GM18498 (cell line): ENCODE results near the gene TAS2R50.
"Not testable (repeated sequence)": the region's sequence is repeated elsewhere in the genome, so short reads cannot be mapped to it uniquely, and the experiment has no call there.

ENCODE experiments used
- ATAC-seq: cut with Tn5 transposase; IDR thresholded peaks from one replicate; pipeline ENCODE4 v1.9.1; 2021; ENCODE audit warnings: mild to moderate bottlenecking, moderate library complexity; ENCODE audit not compliant: unreplicated experiment

TAS2R50 gene

DNA sequence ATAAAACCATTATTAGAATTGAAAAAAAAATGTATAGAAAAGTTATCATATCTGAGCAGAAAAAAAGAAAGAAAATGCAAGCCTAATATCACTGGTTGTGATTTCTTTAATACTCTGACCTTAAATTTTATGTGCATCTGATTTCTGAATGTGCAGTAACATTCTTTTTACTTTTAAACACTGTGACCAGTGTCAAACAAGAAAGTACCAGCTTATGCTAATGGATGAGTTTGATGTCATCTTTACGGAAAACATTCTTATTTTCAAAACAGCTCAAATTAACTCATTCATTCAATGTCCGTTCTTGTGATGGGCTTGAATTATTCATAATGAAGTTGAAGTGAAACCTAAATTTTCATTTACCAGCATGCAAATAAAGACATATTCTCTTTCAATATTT, at the start of gene TAS2R50:
TAS2R50 (minus strand) TSS at position 101 of the 400 bp plus-strand sequence; CDS start at position 49, 52 bp downstream.
- ATAC-seq: no peak

GRCh38 chr12:11033959-11034358, 47.2 kb upstream of the TAS2R50 start:
- ATAC-seq: not testable (repeated sequence)

GRCh38 chr12:11031307-11031706, 44.6 kb upstream of the TAS2R50 start, which contains the start of gene TAS2R31:
Gene TAS2R31 (minus strand): TSS chr12:11031407. CDS start chr12:11031335, 72 bp downstream.
- no peak for ATAC-seq

- ATAC-seq: no peak
Observed at GRCh38 chr12:11026118-11026517, 39.4 kb upstream of the TAS2R50 start.

GRCh38 chr12:11023387-11023786, 36.7 kb upstream of the TAS2R50 start:
- ATAC-seq: no peak

GRCh38 chr12:11022520-11022919, 35.8 kb upstream of the TAS2R50 start, which contains the start of gene TAS2R19:
Gene TAS2R19 (minus strand): TSS chr12:11022620. CDS start chr12:11022571, 49 bp downstream.
- ATAC-seq: no peak

- no peak for ATAC-seq
Observed at GRCh38 chr12:11016937-11017336, 30.2 kb upstream of the TAS2R50 start.

GRCh38 chr12:11015775-11016430, 29.2 kb upstream of the TAS2R50 start:
- ATAC-seq: no peak

DNA sequence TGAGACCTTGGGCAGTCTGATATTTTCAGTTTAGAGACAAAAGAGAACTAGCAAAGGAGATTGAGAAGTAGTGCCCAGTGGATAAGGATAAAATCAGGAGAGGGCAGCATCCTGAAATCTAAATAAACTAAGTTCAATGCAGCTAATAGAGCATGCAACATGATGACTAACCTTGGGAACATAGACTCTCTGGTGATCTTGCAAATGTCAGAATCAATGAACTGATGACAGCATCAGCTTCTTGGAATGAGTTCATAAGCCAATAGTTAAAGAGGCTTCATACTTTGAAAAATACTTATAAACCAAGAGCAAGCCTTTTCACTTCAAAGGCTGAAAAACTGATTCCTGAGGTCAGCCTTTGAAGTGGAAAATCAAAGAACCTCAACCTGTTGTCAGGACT, 27.5 kb upstream of the TAS2R50 start:
- ATAC-seq: no peak

- no peak for ATAC-seq
Observed at GRCh38 chr12:11007608-11008007, 20.9 kb upstream of the TAS2R50 start.

DNA sequence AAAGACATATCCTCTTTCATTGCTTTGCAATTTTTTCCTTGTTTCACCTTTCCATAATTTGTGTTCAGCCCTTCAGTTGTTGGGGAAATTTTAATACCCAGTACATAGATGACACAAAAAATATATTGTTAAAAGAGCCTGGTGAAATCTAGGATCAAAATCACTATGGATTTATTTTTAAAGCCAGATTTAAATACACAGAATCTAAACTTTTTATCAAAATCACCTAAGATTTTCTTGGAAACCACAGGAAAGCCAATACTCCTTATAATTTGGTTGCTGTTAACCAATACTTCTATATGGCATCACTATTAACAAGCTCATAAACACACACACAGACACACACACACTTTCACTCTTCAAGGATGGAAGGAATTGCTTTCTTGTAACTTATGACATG, 11.5 kb upstream of the TAS2R50 start, which contains the start of gene TAS2R20:
TAS2R20 (minus strand) TSS at position 101 of the 400 bp plus-strand sequence. CDS start 429 bp downstream, outside the sequence.
- ATAC-seq: no peak

- no peak for ATAC-seq
Observed at GRCh38 chr12:10994307-10994706, 7.6 kb upstream of the TAS2R50 start.

DNA sequence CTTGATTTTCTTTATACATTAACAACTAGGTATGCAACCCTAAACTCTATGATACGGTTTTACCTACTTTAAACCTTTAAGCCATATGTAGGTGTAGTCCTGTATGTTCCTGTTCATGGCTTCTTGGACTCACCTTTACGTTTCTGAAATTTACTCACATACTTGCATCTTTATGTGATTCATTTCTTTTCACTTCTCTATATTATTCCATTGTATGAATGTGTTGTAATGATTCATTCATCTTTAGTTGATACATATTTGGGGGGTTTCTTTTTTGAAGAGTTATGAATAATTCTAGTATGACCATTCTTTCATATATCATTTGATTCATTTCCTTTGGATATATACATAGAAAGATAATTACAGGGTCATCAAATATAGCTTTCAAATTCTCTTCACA, 2.4 kb upstream of the TAS2R50 start:
- no peak for ATAC-seq

DNA sequence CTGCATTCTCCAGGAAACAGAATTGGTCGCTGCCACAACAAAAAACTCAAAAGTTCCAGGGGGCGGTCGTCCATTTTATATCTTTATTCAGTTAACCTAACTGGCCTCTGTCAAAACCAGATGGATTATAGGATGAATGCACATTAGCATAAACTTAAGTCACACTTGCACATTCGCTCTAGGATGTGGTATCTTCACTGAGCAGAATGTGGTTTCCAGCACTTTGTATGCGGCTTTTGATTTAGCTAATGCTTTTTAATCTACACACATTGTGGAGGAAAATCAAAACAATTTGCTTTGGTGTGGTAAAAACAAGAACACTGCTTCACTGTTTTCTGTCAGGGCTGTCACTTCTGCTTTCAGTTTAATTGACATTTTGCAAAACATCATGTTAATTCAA, 4.5 kb downstream of the TAS2R50 start:
- ATAC-seq: no peak

- ATAC-seq: no peak
Observed at GRCh38 chr12:10974965-10975364, 11.7 kb downstream of the TAS2R50 start.

GRCh38 chr12:10968765-10969456, 17.8 kb downstream of the TAS2R50 start:
- ATAC-seq: no peak

GRCh38 chr12:10967409-10967808, 19.3 kb downstream of the TAS2R50 start:
- ATAC-seq: no peak

GRCh38 chr12:10966314-10966713, 20.4 kb downstream of the TAS2R50 start:
- no peak for ATAC-seq

DNA sequence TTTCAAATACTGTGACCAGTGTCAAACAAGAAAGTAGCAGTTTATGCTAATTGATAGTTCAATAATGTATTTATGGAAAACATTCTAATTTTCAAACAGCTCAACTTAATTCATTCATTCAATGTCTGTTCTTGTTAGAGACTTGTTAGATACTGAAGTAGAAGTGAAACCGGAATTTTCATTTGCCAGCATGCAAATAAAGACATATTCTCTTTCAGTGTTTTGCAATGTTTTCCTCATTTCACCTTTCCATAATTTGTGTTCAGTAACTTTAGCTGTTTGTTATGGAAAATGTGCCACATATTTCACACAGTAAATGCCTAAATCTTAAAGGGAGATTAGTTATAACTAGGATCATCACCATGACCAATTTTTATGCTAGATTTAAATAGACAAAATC, 21.2 kb downstream of the TAS2R50 start:
- ATAC-seq: no peak

DNA sequence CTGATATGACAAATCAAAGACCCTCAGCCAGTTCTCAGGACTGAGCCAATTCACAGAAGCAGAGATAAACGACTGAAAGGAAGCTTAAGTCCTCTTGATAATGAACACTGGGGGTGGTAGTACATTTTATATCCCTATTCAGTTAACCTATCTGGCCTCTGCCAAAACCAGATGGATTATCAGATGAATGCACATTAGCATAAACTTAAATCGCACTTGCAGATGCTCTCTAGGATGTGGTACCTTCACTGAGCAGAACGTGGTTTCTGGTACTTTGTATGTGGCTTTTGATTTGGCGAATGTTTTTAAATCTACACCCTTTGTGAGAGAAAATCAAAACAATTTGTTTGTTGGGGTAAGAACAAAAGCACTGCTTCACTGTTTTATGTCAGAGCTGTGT, 26.5 kb downstream of the TAS2R50 start:
- no peak for ATAC-seq

DNA sequence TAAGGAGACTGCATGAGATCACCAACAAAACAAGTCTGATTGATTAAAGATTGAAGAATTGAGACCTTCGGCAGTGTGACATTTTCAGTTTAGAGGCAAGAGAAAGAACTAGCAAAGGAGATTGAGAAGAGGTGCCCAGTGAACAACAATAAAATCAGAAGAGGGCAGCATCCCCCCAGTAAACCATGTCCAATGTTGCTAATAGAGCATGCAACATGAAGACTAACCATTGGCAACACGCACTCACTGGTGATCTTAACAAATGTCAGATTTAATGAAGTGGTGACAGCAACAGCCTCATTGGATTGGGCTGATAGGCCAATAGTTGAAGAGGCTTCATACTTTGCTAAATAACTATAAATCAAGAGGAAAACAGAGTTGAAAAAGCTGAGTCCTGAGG, 26.9 kb downstream of the TAS2R50 start:
- ATAC-seq: no peak

DNA sequence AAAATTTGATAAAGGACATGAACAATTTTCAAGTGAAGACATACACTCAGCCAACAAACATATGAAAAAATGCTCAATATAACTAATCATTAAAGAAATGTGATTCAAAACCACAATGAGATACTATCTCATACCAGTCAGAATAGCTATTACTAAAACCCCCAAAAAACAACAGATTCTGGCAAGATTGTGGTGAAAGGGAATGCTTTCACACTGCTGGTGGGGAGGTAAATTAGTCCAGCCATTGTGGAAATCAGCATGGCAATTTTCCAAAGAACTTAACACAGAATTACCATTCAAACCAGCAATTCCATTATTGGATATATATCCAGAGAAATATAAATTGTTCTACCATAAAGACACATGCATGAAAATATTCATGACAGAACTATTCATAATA, 29.0 kb downstream of the TAS2R50 start:
- no peak for ATAC-seq
